NCI-H1930 (cell line): Measurements from ENCODE around the gene RNF20.
"Not testable (repeated sequence)": the region's sequence is repeated elsewhere in the genome, so short reads cannot be mapped to it uniquely, and the experiment has no call there.

Experiments
- DNase-seq, 2 experiments: peaks; one replicate each; lab custom pipeline; 2025; lab: John Stamatoyannopoulos, UW

The RNF20 gene

DNA sequence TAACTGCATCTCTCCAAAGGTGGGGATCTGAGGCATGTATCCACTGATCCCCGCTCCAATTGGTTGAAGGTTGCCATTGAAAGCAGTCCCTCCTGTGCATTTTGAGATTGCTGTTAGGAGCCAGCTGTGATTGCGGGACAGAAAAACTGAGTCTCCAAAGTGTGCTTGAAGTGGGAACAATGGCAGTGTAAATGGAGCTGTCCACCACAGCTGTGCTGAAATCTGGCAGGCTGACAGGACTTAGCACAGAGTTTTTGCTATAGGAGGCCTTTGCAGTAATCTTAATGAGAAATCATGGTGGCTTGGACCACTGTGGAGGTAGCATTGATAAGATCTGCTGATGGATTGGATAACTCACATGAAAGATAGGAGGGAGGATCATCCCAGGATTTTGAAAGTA is 3.3 kb downstream of the RNF20 start:
- no peak for DNase-seq

GRCh38 chr9:101540069-101540468 is 6.4 kb downstream of the RNF20 start:
- DNase-seq: no peak

DNA sequence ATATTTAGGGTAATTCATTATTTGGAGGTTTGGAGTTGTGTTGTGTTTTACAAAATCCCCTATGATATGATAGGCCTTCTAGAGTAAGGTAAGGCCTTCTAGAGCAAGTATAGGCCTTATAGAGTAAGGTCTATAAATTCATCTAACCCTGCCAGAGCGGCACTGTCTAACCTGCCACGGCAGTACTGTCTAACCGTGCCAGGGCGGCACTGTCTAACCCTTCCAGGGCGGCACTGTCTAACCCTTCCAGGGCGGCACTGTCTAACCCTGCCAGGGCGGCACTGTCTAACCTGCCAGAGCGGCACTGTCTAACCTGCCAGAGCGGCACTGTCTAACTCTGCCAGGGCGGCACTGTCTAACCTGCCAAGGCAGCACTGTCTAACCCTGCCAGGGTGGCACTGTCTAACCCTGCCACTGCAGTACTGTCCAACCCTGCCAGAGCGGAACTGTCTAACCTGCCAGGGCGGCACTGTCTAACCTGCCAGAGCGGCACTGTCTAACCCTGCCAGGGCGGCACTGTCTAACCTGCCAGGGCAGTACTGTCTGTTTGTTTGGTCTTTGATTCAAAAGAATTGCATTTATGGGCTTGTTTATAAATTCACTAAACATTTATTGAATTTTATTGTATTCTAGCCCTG is 9.6 kb downstream of the RNF20 start:
- DNase-seq: no peak

DNA sequence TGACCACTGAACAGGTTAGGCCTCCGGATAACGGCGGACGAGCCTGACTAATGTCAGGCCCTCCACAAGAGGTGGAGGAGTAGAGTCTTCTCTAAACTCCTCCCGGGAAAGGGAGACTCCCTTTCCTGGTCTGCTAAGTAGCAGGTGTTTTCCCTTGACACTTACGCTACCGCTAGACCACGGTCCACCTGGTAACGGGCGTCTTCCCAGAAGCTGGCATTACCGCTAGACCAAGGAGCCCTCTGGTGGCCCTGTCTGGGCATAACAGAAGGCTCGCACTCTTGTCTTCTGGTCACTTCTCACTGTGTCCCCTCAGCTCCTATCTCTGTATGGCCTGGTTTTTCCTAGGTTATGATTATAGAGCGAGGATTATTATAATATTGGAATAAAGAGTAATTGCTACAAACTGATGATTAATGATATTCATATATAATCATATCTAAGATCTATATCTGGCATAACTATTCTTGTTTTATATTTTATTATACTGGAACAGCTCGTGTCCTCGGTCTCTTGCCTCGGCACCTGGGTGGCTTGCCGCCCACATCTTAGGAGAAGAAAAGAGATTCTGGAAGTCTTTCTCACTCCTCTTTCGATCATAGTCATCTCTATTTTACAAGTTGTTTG is 15.9 kb downstream of the RNF20 start:
- not testable (repeated sequence) for DNase-seq

DNA sequence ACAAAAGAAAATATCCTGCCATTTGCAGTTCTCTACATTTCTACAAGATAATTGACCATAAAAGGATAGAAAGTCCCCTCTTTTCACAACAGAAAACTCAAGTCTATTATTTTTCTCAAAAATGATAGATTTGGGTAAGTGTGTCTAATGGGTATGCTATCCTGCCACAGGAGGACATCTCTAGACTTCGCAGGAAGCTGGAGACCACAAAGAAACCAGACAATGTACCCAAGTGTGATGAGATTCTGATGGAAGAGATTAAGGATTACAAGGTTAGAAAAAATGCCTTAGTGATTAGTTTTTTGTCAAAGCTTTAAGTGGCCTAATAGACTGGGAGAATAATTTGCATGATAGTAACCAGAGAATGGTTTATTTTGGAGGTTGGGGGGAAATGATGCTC is 28.1 kb downstream of the RNF20 start:
- DNase-seq: no peak

DNA sequence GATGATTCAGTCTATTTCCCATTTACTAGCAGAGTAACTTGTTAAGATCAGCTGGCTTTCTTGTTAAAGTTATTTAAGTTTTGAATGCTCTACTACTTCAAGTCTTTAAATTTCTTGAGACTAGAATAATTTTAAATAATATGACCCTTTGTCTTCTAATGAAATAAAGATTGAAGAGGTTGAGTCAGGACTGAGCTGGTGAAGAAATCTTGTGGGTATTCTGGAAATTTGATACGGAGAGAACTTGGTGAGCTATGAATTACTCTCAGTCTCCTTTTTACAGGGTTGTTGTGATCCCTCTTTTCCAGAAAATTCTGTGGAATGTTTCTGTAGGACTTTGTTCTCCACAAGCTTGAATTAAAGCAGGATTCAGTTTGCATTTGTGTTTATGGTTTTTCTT is 29.3 kb downstream of the RNF20 start:
- no peak for DNase-seq

DNA sequence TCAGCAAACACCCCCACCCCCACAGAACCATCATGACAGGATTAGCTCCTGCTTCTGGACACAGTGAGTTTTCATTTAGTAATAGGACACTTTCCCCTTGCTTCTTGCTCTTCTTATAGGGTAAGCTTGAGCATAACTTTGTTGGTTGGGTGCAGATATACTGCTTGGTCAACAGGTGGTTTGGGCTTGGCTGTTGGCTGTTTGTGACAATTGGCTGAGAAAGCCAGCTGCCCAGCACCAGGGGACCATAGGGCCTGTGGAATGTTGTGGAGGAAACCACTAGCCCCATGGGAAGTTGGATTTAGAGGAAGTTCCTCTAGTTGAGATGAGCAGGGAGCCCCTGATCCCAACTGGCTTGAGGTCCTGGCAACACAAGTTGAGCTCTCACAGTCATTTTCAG is 30.6 kb downstream of the RNF20 start:
- no peak for DNase-seq

DNA sequence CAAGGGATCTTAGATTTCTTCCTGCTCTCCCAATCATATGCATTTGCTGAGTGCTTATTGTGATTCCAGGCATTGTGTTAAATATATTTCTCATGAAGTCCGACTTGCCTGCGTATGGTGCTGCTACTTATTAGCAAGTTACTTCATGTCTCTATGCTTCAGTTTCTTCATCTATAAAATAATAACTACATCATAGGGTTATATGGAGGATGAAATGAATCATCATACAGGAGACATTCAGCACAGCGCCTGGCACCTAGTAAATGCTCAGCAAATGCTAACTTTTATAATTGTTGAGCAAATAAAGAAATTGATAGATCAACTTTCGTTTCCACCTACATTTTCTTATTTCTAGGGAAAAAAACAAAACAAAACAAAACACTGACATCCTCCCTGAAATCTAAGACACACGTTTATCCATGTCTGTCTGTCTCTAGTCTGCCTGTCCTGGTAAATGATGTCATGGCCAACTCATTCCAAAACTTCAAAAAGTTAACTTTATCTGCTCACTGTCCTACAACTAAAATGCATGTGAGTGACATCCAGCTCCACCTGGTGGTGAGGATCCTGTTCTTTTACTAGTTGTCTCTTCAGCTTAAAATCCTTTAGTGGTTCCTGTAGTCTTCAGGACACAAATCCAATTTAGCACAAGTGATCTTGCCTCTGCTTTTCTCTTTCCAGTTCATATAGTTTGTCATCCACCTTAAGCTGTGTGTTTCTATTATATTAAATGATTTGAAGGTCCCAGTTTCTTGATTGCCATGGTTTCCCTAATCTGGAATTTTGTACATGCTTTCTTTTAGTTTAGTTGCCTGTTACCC is 33.5 kb downstream of the RNF20 start:
- DNase-seq: no peak

- DNase-seq: no peak
Observed at GRCh38 chr9:101567725-101568350, 34.2 kb downstream of the RNF20 start.

- DNase-seq: no peak
Observed at GRCh38 chr9:101569741-101570501, 36.3 kb downstream of the RNF20 start.

DNA sequence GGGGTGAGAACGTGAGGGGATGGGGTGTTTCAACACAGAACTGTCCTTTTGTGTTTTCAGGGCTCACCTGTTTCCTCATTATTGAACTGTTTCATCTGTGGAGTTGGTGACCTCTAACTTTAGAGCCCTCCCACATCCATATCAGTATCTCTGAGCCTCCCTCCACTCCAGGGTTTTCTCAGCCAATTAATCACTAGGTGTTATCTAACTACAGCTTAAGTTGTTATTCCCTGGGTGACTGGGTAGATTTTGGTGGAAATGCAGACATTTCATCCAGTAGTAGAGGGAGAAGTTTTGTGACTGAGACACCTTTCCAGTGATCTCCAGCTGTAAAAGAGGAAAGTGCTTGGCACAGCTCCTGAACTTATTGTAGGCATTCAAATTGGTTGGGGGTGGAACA is 37.5 kb downstream of the RNF20 start:
- no peak for DNase-seq

GRCh38 chr9:101572316-101572715 is 38.7 kb downstream of the RNF20 start:
- no peak for DNase-seq

DNA sequence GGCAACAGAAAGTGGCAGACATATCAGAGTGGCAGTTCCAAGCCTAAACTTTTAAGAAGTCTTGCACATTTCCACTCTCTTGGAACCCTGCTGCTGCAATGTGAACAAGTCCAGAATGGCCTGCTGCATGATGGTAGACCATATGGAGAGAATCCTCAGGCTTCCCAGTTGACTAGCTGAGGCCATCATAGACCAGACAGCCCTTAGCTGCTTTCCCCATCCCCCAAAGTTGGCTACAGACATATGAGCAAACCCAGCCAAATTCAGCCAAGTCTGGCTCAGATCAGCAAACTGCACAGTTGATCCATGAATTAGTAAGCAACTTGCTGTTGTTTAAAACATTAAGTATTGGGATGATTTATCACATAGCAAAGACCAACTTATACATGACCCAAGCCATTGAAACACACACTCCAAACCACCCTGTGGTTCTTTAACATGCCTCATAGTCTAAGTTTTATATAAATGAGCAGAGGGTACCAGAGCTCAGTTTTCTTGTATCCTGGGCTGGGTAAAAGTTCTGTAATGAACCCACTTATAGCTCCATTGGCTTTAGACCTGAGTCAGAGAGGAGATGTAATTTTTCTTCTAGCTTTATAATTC is 41.2 kb downstream of the RNF20 start:
- no peak for DNase-seq

GRCh38 chr9:101578378-101578777 is 44.7 kb downstream of the RNF20 start:
- no peak for DNase-seq

GRCh38 chr9:101579711-101580545 is 46.3 kb downstream of the RNF20 start:
- no peak for DNase-seq

- DNase-seq: no peak
Observed at GRCh38 chr9:101582553-101582952, 48.9 kb downstream of the RNF20 start.

DNA sequence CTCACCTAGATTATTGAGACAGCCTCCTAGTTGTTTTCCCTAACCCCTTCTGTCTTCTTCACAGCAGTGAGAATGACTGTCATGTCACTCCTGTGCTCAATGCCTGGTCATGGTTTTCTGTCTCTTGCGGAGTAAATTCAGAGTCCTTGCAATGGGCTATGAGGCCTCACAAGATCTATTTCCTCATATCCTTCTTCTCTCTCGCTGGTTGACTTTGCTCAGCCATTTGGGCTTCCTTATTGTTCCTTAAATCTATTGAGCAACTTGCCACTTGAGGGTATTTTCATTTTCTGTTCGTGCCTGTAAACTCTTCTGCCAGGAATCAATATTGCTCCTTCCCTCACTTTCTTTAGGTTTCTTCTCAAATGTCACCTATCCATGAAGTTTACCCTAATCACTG is 52.1 kb downstream of the RNF20 start:
- no peak for DNase-seq

DNA sequence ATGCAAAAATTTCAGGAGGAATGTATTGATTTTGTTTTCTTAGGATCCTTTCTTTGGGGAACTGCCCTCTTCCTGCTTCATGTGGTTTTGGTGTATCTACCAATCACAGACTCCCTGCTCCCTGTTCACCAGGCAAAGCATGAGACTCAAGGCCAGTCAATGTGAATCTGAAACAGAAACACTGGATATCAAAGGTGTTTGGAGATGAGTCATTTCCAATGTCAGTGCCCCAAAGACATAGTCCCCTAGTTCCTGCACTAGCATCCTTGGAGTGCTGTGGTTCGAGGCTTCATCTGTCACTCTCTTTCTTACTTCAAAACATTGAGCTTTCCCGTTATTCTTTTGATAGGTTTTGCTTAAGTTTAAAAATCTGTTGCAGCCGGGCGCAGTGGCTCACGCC is 53.0 kb downstream of the RNF20 start:
- no peak for DNase-seq

- no peak for DNase-seq
Observed at GRCh38 chr9:101587332-101588043, 53.8 kb downstream of the RNF20 start.

DNA sequence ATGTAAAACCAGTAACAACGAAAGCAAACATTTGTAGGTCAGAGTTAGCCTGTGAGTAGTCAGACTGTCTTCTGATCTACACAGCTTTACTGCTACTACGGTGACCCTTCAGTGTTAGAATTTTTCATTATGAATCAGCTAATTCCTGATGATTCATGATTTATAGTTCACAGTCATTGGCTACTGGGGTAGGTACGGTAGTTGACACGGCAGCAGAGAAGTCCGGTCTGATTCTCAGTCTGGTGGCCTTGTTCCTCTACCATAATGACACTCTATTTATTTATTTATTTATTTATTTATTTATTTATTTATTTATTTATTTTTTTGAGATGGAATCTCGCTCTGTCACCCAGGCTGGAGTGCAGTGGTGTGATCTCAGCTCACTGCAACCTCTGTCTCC is 56.4 kb downstream of the RNF20 start:
- DNase-seq: not testable (repeated sequence)
